ENCODE results near the gene NOXO1.

- TF ChIP-seq CTCF (optimal IDR thresholded peaks at IDR 0.05 in 1 of 3, IDR thresholded peaks at IDR 0.05 in 1 of 3, conservative IDR thresholded peaks at IDR 0.05 in 1 of 3; ENCODE audit: extremely low read depth in 1 of 3, insufficient read depth in 2 of 3, low read length in 3 of 3), result no peak
- no peak for TF ChIP-seq EZH2 (IDR thresholded peaks at IDR 0.05; ENCODE audit: low read length)
Observed at GRCh38 chr16:1985466-1986150, 4.3 kb upstream of the NOXO1 start.

Measured in keratinocyte (primary cell).